Skeletal muscle satellite cell (primary cell): ENCODE results near the gene HOXB4.

ENCODE experiments used
- H3K27me3 ChIP-seq: 2 replicates; pipeline ENCODE4 v1.7.0; 2013; ENCODE audit warnings: low read length; ENCODE audit not compliant: control insufficient read depth, insufficient read depth
- H3K36me3 ChIP-seq: 2 replicates; pipeline ENCODE4 v1.7.0; 2013; ENCODE audit warnings: mild to moderate bottlenecking, control low read depth, low read length; ENCODE audit not compliant: insufficient read depth
- H3K4me1 ChIP-seq: 2 replicates; pipeline ENCODE4 v1.7.0; 2013; ENCODE audit warnings: low read length; ENCODE audit not compliant: control insufficient read depth, insufficient read depth
- H3K4me2 ChIP-seq: 2 replicates; pipeline ENCODE4 v1.7.0; 2013; ENCODE audit warnings: mild to moderate bottlenecking, low read length
- H3K4me3 ChIP-seq: 2 replicates; pipeline ENCODE4 v1.7.0; 2013; ENCODE audit warnings: low read length
- H3K9ac ChIP-seq: 2 replicates; pipeline ENCODE4 v1.7.0; 2013; ENCODE audit warnings: mild to moderate bottlenecking, low read depth, low read length, moderate library complexity
- H3K9me3 ChIP-seq: replicated peaks from 2 replicates; pipeline ENCODE4 v1.7.0; 2013; ENCODE audit warnings: mild to moderate bottlenecking, control low read depth, low read length

The HOXB4 gene

GRCh38 chr17:48530887-48531272 lies 47.3 kb downstream of the HOXB4 start, which contains the start of gene HOXB1:
Gene HOXB1 (minus strand): TSS chr17:48531011. CDS start chr17:48530904, 107 bp downstream.
- no peak within 1 kb of the TSS for H3K4me2 ChIP-seq
- no peaks in the 10 kb centered on the region for H3K36me3 ChIP-seq
- H3K9ac ChIP-seq = no peak within 1 kb of the TSS
- no peaks in the 10 kb centered on the region for H3K9me3 ChIP-seq
- H3K27me3 ChIP-seq = no peaks in the 10 kb centered on the region
- H3K4me1 ChIP-seq = peaks cover under 1% of the 10 kb centered on the region
- H3K4me3 ChIP-seq = no peak within 1 kb of the TSS

GRCh38 chr17:48530208-48530886 lies 47.8 kb downstream of the HOXB4 start:
- H3K9me3 ChIP-seq = no peaks in the 10 kb centered on the region
- no peak overlapping the region for H3K9ac ChIP-seq
- no peaks in the 10 kb centered on the region for H3K27me3 ChIP-seq

DNA sequence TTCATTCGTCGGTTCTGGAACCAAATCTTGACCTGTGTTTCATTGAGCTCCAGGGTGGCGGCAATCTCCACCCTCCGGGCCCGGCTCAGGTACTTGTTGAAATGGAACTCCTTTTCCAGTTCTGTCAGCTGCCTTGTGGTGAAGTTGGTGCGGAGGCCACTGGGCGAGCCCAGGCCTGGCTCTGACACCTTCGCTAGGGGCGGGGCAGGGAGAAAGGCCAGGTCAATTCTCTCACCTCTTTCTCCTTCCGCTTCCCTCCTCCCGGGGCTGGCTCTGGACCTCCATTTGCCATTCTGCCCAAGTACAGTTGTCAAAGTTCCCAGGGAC lies 48.5 kb downstream of the HOXB4 start:
- Histone ChIP-seq H3K4me1 (no peaks in the 10 kb centered on the region), H3K9ac (no peak overlapping the region), H3K4me3 (no peak overlapping the region), H3K36me3 (no peaks in the 10 kb centered on the region), H3K4me2 (no peak overlapping the region), H3K27me3 (no peaks in the 10 kb centered on the region), H3K9me3 (no peaks in the 10 kb centered on the region)

More at GRCh38 chr17:48530208-48530886, 47.8 kb downstream of the HOXB4 start:
- H3K4me2 ChIP-seq = no peak overlapping the region
- no peaks in the 10 kb centered on the region for H3K4me1 ChIP-seq
- no peak overlapping the region for H3K4me3 ChIP-seq
- no peaks in the 10 kb centered on the region for H3K36me3 ChIP-seq

- no peaks in the 10 kb centered on the region for H3K4me1 ChIP-seq
- H3K9ac ChIP-seq = no peak overlapping the region
- H3K4me2 ChIP-seq = no peak overlapping the region
- H3K27me3 ChIP-seq = no peaks in the 10 kb centered on the region
- no peaks in the 10 kb centered on the region for H3K9me3 ChIP-seq
- H3K36me3 ChIP-seq = no peaks in the 10 kb centered on the region
- H3K4me3 ChIP-seq = no peak overlapping the region
Measured at GRCh38 chr17:48528936-48529682, 49.0 kb downstream of the HOXB4 start.

DNA sequence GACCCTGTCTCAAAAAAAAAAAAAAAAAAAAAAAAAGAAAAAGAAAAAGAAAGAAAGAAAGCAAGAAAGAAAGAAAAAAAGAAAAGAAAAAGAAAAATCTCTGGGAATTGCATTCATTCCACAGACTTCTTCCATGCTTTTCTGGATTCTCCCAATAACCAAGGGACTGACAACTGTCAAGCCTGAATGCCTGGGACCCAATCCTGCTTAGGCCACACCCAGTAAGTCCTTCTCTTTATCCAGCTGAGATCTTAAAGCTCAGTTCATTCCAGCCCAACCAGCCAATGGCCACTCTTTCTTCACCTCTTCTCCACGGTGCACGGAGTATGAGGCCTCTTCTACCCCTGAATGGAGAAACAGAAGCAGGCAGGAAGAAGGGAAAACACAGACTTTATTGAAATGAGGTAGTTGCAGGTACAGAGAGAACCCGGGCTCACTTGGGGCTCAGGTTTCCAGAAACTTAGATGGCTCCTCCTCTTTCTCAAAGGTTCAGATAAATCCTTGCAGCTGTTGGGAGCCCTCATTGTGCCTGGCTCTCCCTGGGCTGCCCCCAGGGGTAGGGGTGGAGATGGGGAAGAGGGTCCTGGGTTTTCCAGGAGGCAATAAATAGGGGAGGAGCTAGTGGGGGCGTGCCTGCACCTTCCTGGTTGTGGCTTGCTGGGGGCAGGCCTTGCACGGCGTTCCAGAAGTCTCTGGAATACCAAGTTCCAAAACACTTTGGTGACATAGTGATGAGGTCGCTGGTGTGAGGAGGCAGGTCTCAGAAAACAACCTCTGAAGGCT lies 49.8 kb downstream of the HOXB4 start:
- H3K9me3 ChIP-seq = no peaks in the 10 kb centered on the region
- no peaks in the 10 kb centered on the region for H3K27me3 ChIP-seq
- H3K9ac ChIP-seq = no peak overlapping the region

GRCh38 chr17:48527547-48527932 lies 50.6 kb downstream of the HOXB4 start:
- Histone ChIP-seq H3K4me2 (no peak overlapping the region), H3K4me3 (no peak overlapping the region), H3K9ac (no peak overlapping the region), H3K27me3 (no peaks in the 10 kb centered on the region), H3K36me3 (no peaks in the 10 kb centered on the region), H3K4me1 (peaks cover 6% of the 10 kb centered on the region), H3K9me3 (no peaks in the 10 kb centered on the region)

More for the DNA sequence above, 49.8 kb downstream of the HOXB4 start:
- Histone ChIP-seq H3K36me3 (no peaks in the 10 kb centered on the region), H3K4me1 (no peaks in the 10 kb centered on the region), H3K4me2 (no peak overlapping the region), H3K4me3 (no peak overlapping the region)

DNA sequence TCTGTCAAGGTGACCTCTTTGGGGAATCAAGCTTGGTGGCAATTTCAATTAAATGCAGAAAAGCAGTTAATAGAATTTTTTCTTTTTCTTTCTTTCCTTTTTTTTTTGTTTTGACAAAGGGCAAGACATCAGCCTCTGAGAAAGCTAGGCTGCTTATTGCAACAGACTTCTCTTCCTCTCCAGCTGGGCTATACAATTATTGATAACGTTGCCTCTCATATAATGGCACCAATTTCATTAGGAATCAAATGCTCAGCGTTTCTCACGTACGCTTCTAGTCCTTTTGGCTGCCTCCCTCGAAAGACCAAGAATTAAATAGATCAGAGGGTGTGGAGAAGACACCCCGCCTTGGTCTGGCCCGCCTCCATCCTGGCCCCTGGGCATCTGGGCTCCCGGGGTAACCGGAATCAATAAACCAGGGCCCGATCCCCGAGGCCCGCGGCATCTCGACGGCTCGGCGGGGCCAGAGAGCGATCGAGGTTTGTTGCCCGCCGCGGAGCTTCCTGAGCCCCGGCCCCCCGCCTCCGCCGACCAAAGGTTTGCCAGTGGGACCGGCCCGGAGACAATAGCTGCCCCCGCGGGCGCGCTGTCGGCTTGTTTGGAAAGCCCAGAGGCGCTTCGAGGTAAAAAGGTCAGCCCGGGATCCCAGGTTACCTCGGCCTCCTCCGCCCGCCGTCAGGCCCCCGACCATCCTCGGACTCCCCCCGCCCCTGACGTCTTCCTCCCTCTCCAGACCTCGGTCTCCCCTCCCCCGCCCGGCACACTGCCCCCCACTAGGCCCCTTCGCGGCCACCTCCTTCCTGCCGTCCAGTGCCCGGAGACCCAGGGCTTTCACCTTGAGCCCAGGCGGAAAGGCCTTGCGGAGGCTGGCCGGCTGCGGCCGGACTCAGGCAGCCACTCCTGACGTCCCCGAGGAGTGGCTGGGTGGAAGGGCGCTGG lies 51.3 kb downstream of the HOXB4 start:
- H3K36me3 ChIP-seq = no peaks in the 10 kb centered on the region
- H3K27me3 ChIP-seq = no peaks in the 10 kb centered on the region
- no peak overlapping the region for H3K4me3 ChIP-seq

More for the DNA sequence above, 51.3 kb downstream of the HOXB4 start:
- peaks cover 13% of the 10 kb centered on the region for H3K4me1 ChIP-seq
- no peak overlapping the region for H3K9ac ChIP-seq
- no peak overlapping the region for H3K4me2 ChIP-seq
- H3K9me3 ChIP-seq = no peaks in the 10 kb centered on the region
